WTC11 (cell line): Measurements from ENCODE around the gene KIF14. TPM values are rescaled to one million over a fixed set of nuclear protein-coding genes. Genes with fewer than 3 reads are reported as not detected.

ENCODE experiments used
- ATAC-seq: fragments of 200-7000 bp; cut with Tn5 transposase; 2 replicates; pipeline ENCODE4 v1.10.0; 2021; ENCODE audit warnings: mild to moderate bottlenecking, moderate library complexity
- CTCF ChIA-PET: fragments of 300-600 bp; sonication (Branson Sonifier 250); formaldehyde crosslinking; loops from one replicate; lab custom pipeline; 2021; ENCODE audit warnings: antibody characterized with exemption; lab: Charles Lee
- POLR2A ChIA-PET: fragments of 350-600 bp; sonication (Branson Sonifier 250); formaldehyde crosslinking; loops from one replicate; lab custom pipeline; 2021; ENCODE audit warnings: antibody characterized with exemption; lab: Charles Lee
- DNase-seq: peaks from one replicate; pipeline ENCODE4 v3.0.0; 2021; ENCODE audit warnings: low spot score
- H3K27ac Mint-ChIP-seq: 2 replicates; pipeline ENCODE4 v1.8.0; 2021; ENCODE audit warnings: mixed read lengths
- H3K27me3 Mint-ChIP-seq: 2 replicates; pipeline ENCODE4 v1.8.0; 2021; ENCODE audit warnings: low read depth, mild to moderate bottlenecking, moderate library complexity, mixed read lengths
- H3K36me3 Mint-ChIP-seq: 2 replicates; pipeline ENCODE4 v1.8.0; 2021; ENCODE audit warnings: mixed read lengths
- H3K4me1 Mint-ChIP-seq: 2 replicates; pipeline ENCODE4 v1.8.0; 2022; ENCODE audit warnings: mixed read lengths
- H3K4me3 Mint-ChIP-seq: 2 replicates; pipeline ENCODE4 v1.8.0; 2021; ENCODE audit warnings: mild to moderate bottlenecking, moderate library complexity, mixed read lengths
- H3K9me3 Mint-ChIP-seq: 2 replicates; pipeline ENCODE4 v1.8.0; 2021; ENCODE audit warnings: mixed read lengths
- ARID4B ChIP-seq: sonication (generic); formaldehyde crosslinking; IDR thresholded peaks from 2 replicates; pipeline ENCODE4 v1.8.0; 2023; ENCODE audit warnings: missing genetic modification reagents, mild to moderate bottlenecking, borderline replicate concordance
- EMX1 ChIP-seq: fragments of 250-450 bp; sonication (Bioruptor Pico); IDR thresholded peaks from 2 replicates; pipeline ENCODE4 v1.8.0; 2021; ENCODE audit warnings: mild to moderate bottlenecking
- ESRRA ChIP-seq: sonication (generic); formaldehyde crosslinking; IDR thresholded peaks from 2 replicates; pipeline ENCODE4 v1.8.1; 2022; ENCODE audit warnings: mild to moderate bottlenecking, missing genetic modification reagents, borderline replicate concordance
- ETV6 ChIP-seq: sonication (generic); formaldehyde crosslinking; IDR thresholded peaks from 2 replicates; pipeline ENCODE4 v1.8.1; 2022; ENCODE audit warnings: mild to moderate bottlenecking, missing genetic modification reagents
- KAT7 ChIP-seq: sonication (generic); formaldehyde crosslinking; IDR thresholded peaks from 2 replicates; pipeline ENCODE4 v1.8.1; 2023; ENCODE audit warnings: missing genetic modification reagents, mild to moderate bottlenecking, borderline replicate concordance
- MLX ChIP-seq: sonication (generic); formaldehyde crosslinking; IDR thresholded peaks from 2 replicates; pipeline ENCODE4 v1.8.1; 2023; ENCODE audit warnings: mild to moderate bottlenecking, missing genetic modification reagents, moderate library complexity
- NFE2L1 ChIP-seq: sonication (generic); formaldehyde crosslinking; IDR thresholded peaks from 2 replicates; pipeline ENCODE4 v1.8.1; 2023; ENCODE audit warnings: missing genetic modification reagents
- NFYB ChIP-seq: sonication (generic); formaldehyde crosslinking; conservative IDR thresholded peaks from 2 replicates; pipeline ENCODE4 v1.8.0; 2022; ENCODE audit warnings: low read depth, missing genetic modification reagents
- PRRX2 ChIP-seq: fragments of 250-450 bp; sonication (Bioruptor Pico); IDR thresholded peaks from 2 replicates; pipeline ENCODE4 v1.8.0; 2021; ENCODE audit warnings: mild to moderate bottlenecking
- SMAD3 ChIP-seq: sonication (generic); formaldehyde crosslinking; IDR thresholded peaks from 2 replicates; pipeline ENCODE4 v1.8.0; 2022; ENCODE audit warnings: missing genetic modification reagents, mild to moderate bottlenecking, borderline replicate concordance
- TEAD4 ChIP-seq: sonication (generic); formaldehyde crosslinking; IDR thresholded peaks from 2 replicates; pipeline ENCODE4 v1.8.0; 2022; ENCODE audit warnings: mild to moderate bottlenecking, missing genetic modification reagents
- ZBTB21 ChIP-seq: sonication (generic); formaldehyde crosslinking; IDR thresholded peaks from 2 replicates; pipeline ENCODE4 v1.8.1; 2023; ENCODE audit warnings: mild to moderate bottlenecking, missing genetic modification reagents, borderline replicate concordance
- ZNF281 ChIP-seq: sonication (generic); formaldehyde crosslinking; IDR thresholded peaks from 2 replicates; pipeline ENCODE4 v1.8.0; 2023; ENCODE audit warnings: mild to moderate bottlenecking, missing genetic modification reagents
- ZNF416 ChIP-seq: fragments of 250-450 bp; sonication (Bioruptor Pico); IDR thresholded peaks from 2 replicates; pipeline ENCODE4 v1.9.0; 2021; ENCODE audit warnings: mild to moderate bottlenecking, inconsistent platforms
- ZNF425 ChIP-seq: fragments of 250-450 bp; sonication (Bioruptor Pico); conservative IDR thresholded peaks from 2 replicates; pipeline ENCODE4 v1.9.0; 2021; ENCODE audit warnings: mild to moderate bottlenecking
- ZNF671 ChIP-seq: fragments of 250-450 bp; sonication (Bioruptor Pico); IDR thresholded peaks from 2 replicates; pipeline ENCODE4 v1.8.0; 2021; ENCODE audit warnings: mild to moderate bottlenecking
- ZSCAN18 ChIP-seq: fragments of 250-450 bp; sonication (Bioruptor Pico); IDR thresholded peaks from 2 replicates; pipeline ENCODE4 v2.1.2; 2022; ENCODE audit warnings: mild to moderate bottlenecking, moderate library complexity
- total RNA-seq: library from RNA; stranded (reverse); gene quantifications from 3 replicates; pipeline ENCODE4 v1.2.3, GENCODE V29; 2021

KIF14 gene
- total RNA-seq, 1 experiment from 2014 or later: 24.4 TPM

GRCh38 chr1:200628223-200628881 is 7.8 kb upstream of the KIF14 start:
- H3K9me3 Mint-ChIP-seq: no peaks in the 10 kb centered on the region
- H3K36me3 Mint-ChIP-seq: no peaks in the 10 kb centered on the region
- DNase-seq: no peak
- ChIA-PET CTCF (no interaction called here), POLR2A (no interaction called here)
- H3K27ac Mint-ChIP-seq: no peak overlapping the region
- H3K4me3 Mint-ChIP-seq: no peak overlapping the region
- no peak for ATAC-seq
- peaks cover 17% of the 10 kb centered on the region for H3K4me1 Mint-ChIP-seq
- H3K27me3 Mint-ChIP-seq: no peaks in the 10 kb centered on the region
- TF ChIP-seq SMAD3 (CRISPR knock-in tag): no peak
- TF ChIP-seq, all 79 proteins: peak for 0

GRCh38 chr1:200627575-200628222 is 7.1 kb upstream of the KIF14 start:
- Mint-ChIP-seq H3K4me1 (peaks cover 17% of the 10 kb centered on the region), H3K4me3 (no peak overlapping the region), H3K36me3 (no peaks in the 10 kb centered on the region), H3K27me3 (no peaks in the 10 kb centered on the region), H3K27ac (no peak overlapping the region), H3K9me3 (no peaks in the 10 kb centered on the region)
- CTCF ChIA-PET: interaction anchor here (1.2 kb wide), 1 partner anchor 69 kb away, joined by 4 read pairs; no protein-coding TSS in a partner anchor
- no peak for ATAC-seq
- DNase-seq: no peak
- POLR2A ChIA-PET: interaction anchor here (0.5 kb wide), 1 partner anchor 94 kb away, joined by 6 read pairs; no protein-coding TSS in a partner anchor
- TF ChIP-seq ZSCAN18 (CRISPR knock-in tag) (no peak), ZNF425 (CRISPR knock-in tag) (no peak), NFYB (no peak), TEAD4 (CRISPR knock-in tag) (no peak), ZNF281 (CRISPR knock-in tag) (no peak)

GRCh38 chr1:200626853-200627534 is 6.4 kb upstream of the KIF14 start:
- Mint-ChIP-seq H3K4me1 (peaks cover 17% of the 10 kb centered on the region), H3K27ac (no peak overlapping the region), H3K36me3 (no peaks in the 10 kb centered on the region), H3K27me3 (no peaks in the 10 kb centered on the region), H3K9me3 (no peaks in the 10 kb centered on the region), H3K4me3 (no peak overlapping the region)
- ATAC-seq (no peak), DNase-seq (no peak)
- CTCF ChIA-PET: interaction anchor here (1.2 to 1.7 kb wide), 2 partner anchors 68 to 176 kb away, joined by 4 read pairs; no protein-coding TSS in a partner anchor
- POLR2A ChIA-PET: interaction anchor here (0.5 kb wide), 1 partner anchor 93 kb away, joined by 6 read pairs; no protein-coding TSS in a partner anchor
- TF ChIP-seq MLX (CRISPR knock-in tag) (no peak), ESRRA (CRISPR knock-in tag) (no peak), ETV6 (CRISPR knock-in tag) (no peak), ZNF671 (CRISPR knock-in tag) (no peak), ZNF416 (no peak), ARID4B (CRISPR knock-in tag) (no peak), PRRX2 (CRISPR knock-in tag) (no peak), NFE2L1 (CRISPR knock-in tag) (no peak), KAT7 (no peak), EMX1 (CRISPR knock-in tag) (no peak), ZBTB21 (CRISPR knock-in tag) (no peak)
